ENCODE data around the gene CDC6.

Gene CDC6

GRCh38 chr17:40340880-40341807, 53.5 kb downstream of the CDC6 start:
- DNase-seq (ENCODE audit: low read depth): peak; percentile 65

DNA sequence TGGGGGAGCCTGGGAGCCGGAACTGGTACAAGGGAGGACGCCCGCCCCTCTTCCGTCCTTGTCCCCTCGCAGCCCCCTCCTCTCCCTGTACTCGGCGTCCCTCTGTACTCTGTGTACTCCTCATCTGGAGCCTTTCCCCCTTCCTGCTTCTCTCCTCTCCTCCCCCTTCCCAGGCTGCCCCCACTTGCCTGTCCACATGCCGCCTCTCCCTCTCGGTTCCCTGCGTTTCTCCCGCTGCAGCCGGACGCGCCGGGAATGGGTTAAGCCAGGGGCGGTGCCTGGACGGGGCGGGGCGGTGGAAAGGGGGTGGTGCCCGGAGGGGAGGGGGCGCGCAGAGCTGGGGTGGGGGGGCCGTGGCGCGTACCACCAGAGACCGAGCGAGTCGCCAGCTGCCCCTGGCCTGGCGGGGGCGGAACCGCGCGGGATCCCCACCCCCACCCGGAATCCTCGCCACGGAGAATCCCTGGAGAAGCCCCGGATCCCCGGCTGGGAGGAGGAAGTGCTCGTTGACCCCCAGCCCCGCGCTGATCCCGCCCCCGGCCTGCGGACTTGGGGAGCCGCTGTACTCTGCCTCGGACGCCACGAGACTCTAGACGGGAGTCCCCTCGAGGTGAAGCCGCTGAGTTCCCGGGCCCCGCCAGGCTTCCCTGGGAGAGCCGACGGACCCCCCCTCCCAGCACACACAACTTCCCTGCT, 54.3 kb downstream of the CDC6 start:
- no peak for DNase-seq (ENCODE audit: low read depth)

- DNase-seq (ENCODE audit: low read depth): no peak
Observed at GRCh38 chr17:40342504-40343218, 55.0 kb downstream of the CDC6 start.

- DNase-seq (ENCODE audit: low read depth): no peak
Observed at GRCh38 chr17:40343219-40344119, 55.8 kb downstream of the CDC6 start.

GRCh38 chr17:40344421-40345160, 56.9 kb downstream of the CDC6 start:
- DNase-seq (ENCODE audit: low read depth): no peak

DNA sequence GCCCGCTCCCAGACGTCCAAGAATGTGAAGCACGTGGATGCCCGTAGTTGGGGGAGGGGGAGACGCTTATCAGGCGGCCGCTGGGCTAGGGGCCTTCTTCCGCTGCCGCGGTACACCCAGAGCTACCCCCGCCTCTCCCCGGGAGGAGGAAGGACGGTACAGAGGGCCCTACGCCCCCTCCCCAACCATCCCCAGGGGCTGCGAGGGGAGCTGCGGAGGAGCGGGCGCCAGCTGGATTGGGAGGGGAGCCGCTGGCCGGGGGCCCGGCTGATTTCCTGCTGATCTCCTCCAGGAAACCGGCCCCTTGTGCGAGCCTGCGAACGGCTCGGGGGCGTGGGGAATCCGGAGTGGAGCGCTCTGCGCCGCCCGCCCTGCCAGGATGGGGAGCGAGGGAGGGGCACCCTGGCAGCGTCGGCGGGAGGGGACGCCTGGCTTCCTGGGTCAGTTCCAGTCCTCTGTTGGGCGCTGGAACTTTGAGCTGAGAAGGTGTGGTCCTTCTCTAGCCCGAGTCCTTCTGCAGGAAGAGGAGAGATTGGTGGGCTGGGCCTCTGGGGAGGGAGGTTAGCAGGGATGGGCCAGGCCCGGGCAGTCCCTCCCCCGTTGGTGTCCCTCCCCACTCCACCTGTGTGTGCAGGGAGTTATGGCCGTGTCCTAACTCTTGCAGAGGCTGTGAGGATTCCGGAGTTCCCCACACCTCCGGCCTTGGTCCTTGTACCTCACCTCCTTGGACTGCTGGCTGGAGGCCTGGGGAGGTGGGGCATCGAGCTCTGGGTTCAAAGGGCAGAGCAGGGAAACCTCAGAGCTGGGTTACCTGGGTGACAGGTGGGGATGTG, 57.7 kb downstream of the CDC6 start:
- DNase-seq (ENCODE audit: low read depth): no peak

DNA sequence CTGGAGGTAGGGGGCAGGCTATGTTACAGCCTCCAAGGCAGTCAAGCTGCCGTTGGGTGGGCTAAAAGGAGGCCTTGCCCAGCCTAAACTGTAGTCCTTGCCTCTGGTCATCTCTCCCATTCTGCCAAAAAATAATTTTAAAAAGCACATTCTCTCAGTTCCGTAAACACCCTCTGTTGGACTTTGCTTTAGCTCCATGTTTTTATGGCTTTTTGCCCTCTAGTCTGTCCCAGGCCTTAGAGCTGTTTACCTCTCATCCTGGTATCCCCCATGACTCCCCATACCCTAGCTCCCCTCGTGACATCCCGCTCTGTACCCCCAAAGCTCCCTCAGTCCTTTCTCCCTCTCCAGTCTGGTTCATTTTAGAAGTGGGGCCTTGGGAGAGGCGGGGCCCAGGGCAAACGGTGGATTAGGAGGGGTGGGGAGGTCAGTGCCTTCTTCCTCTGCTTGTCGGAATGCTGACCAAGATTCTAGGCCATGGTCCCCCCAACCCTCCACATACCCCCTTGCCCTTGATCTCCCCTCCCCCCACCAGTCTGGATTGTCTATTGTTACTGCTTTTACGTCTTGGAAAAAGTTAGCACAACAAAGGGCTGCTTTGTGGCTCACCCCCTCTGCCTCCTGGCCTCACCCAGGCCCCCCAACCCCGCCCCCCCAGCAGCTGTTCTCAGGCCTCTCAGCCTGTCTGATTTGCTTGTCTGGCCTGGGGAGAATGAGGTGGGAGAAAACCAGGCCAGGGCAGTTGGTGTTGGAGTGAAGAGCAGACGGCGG, 58.5 kb downstream of the CDC6 start:
- no peak for DNase-seq (ENCODE audit: low read depth)

GRCh38 chr17:40346765-40347158, 59.1 kb downstream of the CDC6 start:
- DNase-seq (ENCODE audit: low read depth): no peak

DNA sequence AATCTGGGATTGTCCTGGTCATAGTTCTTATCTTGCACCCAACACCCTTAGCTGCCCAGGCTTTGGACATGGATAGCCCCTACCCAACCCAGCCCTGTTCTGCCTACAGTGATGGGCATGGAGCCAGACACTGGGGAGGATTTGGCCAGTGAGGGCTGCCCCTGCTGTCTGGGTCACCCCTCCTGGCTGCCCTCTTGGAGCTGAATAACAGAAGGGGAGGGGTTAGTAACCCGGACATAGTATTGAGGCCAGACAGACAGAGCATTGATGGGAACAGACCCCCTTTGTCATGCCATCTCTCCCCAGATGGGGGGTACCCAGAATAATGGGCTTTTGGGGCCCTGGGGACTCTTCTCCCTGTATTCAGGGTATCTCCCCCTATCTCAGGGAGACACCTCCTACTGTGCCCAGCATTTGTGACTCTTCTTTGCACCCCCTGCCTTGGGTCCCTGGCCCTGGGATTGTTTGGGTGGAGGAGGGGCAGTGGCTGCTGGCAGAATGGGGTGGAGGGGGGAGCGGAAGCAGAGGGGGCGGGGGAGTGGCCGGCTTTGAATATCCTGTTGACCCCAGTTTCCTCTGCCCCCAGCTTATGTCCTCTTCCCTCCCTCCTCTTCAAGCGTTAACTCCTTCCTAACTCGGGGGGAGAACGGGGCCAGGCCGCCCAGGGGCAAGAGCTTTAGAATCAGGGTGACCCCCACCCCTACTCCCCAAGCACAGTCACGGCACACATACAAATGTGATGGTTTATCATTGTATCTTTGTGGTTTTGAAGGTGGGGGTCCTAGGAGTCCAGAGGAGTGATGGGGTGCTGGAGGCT, 59.8 kb downstream of the CDC6 start:
- DNase-seq (ENCODE audit: low read depth): no peak

DNA sequence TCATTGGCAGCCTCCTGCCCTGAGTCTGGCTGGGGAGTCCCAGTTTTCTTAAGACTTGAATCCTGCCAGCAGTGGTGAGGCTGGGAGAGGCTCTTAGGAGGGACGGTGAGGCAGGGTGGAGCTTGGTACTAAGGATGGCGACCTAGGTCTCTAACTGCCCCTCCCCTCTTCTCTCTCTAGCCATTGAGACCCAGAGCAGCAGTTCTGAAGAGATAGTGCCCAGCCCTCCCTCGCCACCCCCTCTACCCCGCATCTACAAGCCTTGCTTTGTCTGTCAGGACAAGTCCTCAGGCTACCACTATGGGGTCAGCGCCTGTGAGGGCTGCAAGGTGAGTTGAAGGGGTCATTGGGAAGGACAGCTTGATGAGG, 60.4 kb downstream of the CDC6 start:
- DNase-seq (ENCODE audit: low read depth): no peak

DNA sequence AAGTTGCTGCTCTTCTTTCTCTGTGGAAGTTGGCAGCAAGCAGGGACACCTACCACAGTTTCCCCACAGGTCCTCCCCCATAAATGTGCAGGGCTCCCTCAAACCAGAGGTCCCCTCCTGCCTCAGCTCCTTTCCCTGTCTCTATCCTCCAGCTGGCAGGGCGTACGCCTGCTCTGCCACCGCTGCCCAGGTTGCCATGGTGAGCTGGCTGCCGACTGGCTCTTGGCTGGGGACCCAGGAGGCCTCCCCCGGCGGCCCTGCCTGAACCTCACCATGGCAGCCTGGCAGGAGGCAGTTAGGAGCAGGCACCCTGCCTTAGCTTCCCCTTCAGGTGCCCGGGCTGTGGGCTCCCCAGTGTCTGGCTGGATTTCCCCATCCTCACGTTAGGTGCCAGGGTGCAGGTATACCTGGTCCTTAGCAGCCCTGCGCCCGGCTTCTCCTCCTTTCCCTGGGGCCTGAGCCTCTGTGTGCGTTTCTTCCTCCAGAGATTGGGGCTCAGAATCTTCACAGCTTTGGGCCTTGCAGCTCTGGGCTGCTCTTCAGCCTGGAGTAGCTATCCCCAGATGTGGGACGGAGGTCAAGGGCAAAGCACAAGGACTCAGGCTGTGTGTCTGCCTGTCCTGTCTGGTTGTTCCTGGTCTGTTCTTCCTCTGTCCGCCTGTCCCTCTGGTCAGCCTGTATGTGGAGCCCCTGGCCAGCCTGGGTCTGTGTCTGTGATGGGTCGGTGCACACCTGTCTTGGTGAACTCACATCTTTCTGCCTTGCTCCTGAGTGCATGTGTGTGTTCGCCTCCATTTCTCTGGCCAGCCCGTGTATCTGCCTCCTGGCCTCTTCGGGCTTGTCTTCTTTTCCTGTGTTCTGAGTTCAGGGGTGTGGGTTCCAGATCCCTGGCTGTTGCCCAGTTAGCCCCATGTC, 61.1 kb downstream of the CDC6 start:
- no peak for DNase-seq (ENCODE audit: low read depth)

DNA sequence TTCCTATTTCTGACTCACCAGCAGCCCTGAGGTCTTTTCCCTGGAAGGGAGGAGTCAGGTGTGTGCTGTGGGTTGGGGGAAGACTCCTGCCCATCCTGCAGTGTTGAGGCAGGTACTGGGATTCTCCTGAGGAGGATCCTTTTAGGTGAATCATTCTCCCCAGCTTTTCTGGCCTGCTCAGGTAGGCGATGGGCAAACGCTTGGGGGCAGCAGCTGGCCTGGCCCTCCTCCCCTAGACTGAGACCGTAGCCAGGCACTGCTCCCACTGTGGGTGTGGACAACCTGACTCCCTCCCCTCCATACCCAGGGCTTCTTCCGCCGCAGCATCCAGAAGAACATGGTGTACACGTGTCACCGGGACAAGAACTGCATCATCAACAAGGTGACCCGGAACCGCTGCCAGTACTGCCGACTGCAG, 61.8 kb downstream of the CDC6 start:
- DNase-seq (ENCODE audit: low read depth): no peak

- no peak for DNase-seq (ENCODE audit: low read depth)
Observed at GRCh38 chr17:40349895-40350688, 62.4 kb downstream of the CDC6 start.

DNA sequence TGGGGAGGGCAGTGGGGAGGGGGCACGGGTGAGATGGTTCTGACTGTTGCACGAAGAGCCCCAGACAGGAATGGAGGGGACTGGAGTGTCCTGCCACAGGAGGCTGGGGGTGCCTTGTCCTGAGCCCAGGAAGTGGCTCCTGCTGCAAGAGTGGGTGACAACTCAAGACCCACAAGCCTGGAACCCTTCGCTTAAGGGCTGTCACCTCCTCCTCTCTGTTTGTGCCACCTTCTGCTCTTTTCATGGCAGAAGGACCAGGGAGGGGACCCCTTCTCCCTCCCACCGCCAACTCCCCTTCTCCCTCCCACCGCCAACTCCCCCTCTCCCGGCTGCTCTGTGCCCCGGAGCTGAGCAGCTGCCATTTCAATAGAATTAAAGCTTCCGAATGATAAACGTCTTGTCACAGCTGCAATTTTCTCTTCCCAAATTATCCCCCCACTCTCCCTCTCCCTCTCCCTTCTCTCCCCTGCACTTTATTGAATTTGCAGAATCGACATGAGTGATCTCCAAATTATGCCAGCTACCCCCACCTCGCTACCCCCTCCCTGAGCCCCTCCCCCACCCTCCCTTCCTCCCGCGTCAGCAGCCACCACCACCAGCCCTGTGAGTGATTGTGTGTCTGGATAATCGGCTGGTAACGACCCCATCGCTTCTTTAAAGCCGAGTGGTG, 63.1 kb downstream of the CDC6 start:
- no peak for DNase-seq (ENCODE audit: low read depth)

DNA sequence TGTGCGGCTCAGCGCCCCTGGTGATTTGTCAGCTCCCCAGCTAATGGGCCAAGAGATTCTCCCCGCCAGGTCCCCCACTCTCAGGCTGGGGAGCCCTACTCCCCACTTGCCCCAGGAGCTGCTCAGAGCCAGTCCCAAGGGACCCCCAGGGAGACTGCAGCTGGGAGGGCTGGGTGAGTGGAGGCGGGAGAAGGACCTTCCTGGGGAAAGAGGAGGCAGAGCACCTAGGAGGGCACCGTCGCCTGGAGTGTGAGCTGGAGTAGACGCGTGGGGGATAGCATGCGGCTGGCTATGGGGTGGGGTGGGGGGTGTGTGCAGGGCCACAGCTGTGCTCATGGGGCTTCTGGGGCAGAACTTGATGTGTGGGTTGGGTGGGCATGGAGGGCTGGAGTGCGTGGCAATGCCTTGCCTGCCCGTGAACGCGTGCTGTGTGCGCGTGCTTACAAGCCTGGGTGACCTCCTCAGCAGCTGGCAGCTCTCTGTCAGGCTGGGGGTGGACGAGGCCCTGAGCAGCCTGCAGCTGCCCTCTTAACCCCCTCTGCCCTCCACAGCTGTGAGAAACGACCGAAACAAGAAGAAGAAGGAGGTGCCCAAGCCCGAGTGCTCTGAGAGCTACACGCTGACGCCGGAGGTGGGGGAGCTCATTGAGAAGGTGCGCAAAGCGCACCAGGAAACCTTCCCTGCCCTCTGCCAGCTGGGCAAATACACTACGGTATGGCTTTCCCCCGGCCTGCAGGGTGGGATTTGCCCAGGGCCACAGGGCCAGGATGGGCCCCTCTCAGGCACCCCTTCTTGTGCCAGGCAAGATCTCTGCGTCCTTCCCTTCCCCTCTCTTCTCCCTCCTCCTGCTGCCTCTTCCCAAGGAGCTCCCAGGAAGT, 63.9 kb downstream of the CDC6 start:
- no peak for DNase-seq (ENCODE audit: low read depth)
